ENCODE measurements around the gene DDIT4L.
"Not testable (repeated sequence)": the region's sequence is repeated elsewhere in the genome, so short reads cannot be mapped to it uniquely, and the experiment has no call there.

The DDIT4L gene

GRCh38 chr4:100166297-100167039 lies 23.8 kb downstream of the DDIT4L start:
- no peak for DNase-seq (ENCODE audit: low spot score)

- no peak for DNase-seq (ENCODE audit: low spot score)
Observed at GRCh38 chr4:100165809-100166208, 24.5 kb downstream of the DDIT4L start.

GRCh38 chr4:100164808-100165760 lies 25.2 kb downstream of the DDIT4L start:
- no peak for DNase-seq (ENCODE audit: low spot score)

- DNase-seq (ENCODE audit: low spot score), result no peak
Observed at GRCh38 chr4:100162027-100162685, 28.1 kb downstream of the DDIT4L start.

- no peak for DNase-seq (ENCODE audit: low spot score)
Observed at GRCh38 chr4:100149190-100149589, 41.1 kb downstream of the DDIT4L start.

- no peak for DNase-seq (ENCODE audit: low spot score)
Observed at GRCh38 chr4:100147684-100148083, 42.6 kb downstream of the DDIT4L start.

- DNase-seq (ENCODE audit: low spot score), result no peak
Observed at GRCh38 chr4:100147198-100147597, 43.1 kb downstream of the DDIT4L start.

- no peak for DNase-seq (ENCODE audit: low spot score)
Observed at GRCh38 chr4:100146756-100147155, 43.5 kb downstream of the DDIT4L start.

- not testable (repeated sequence) for DNase-seq (ENCODE audit: low spot score)
Observed at GRCh38 chr4:100137320-100137719, 52.9 kb downstream of the DDIT4L start.

Data from CD4-positive, alpha-beta T cell treated with Interleukin-15 for 4 hours (primary cell).